HPDE6-E6E7 (cell line): ENCODE measurements around the gene PTPRN2.

Source experiments
- DNase-seq: peaks from one replicate; pipeline ENCODE4 v3.0.0; 2011; ENCODE audit warnings: missing footprints; ENCODE audit errors: extremely low spot score

Gene PTPRN2

DNA sequence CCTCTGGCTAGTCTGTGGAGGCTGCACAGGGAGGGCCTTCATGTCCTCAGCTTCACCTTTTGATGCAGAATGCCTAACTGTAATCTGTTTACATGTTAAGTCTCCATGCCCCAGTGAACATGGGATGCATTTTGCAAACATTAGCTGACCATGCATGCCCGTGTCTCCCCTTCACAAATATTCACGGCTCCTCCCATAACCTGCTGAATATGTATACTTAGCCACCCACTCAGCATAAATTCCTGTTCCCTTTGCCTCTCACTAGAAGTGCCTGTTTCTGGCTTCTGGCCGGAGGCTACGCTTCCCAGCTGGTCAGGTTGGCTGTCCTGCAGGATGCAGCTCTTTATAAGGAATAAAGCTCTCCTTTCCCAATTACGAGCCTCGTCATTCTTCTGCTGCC, 698.1 kb downstream of the PTPRN2 start:
- no peak for DNase-seq

DNA sequence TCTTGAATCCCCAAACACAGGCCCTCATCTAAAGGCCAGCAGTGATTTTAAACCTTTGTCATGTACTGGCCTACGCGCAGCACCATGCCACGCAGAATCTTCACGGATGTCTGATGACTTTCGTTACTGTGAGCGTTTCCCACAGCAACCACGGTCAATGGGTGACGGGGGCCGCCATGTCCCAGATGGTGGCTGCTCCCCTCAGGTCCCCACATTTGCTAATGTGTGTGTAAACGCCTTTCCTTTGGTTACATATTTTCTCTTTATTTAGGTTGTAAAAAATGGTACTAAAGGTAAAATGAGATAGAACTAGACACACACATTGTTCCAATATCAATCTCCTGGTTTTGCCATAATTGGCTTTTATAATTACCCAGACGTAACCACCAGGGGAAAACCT, 699.0 kb downstream of the PTPRN2 start:
- no peak for DNase-seq

DNA sequence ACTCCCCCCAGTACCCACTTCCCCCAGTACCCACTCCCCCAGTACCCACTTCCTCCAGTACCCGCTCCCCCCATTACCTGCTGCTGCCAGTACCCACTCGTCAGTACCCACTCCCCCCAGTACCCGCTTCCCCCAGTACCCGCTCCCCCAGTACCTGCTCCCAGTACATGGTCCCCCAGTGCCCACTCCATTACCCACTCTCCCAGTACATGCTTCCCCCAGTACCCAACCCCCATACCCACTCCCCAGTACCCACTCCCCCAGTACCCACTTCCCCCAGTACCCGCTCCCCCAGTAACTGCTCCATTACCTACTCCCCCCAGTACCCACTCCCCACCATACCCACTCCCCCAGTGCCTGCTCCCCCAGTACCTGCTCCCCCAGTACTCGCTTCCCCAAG, 700.2 kb downstream of the PTPRN2 start:
- DNase-seq, result no peak

DNA sequence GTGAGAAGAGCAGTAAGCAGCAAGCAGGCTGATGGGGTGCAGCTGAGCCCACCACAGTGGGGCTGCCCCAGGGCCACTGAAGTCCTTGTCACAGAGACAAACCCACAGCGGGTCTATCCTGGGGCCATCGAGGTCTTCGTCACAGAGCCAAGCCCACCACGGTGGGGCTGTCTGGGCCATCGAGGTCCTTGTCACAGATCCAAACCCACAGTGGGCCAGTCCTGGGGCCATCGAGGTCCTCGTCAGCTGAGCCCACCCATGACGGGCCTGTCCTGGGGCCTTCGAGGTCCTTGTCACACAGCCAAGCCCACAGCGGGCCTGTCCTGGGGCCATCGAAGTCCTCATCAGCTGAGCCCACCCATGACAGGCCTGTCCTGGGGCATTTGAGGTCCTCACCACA, 700.9 kb downstream of the PTPRN2 start:
- no peak for DNase-seq

DNA sequence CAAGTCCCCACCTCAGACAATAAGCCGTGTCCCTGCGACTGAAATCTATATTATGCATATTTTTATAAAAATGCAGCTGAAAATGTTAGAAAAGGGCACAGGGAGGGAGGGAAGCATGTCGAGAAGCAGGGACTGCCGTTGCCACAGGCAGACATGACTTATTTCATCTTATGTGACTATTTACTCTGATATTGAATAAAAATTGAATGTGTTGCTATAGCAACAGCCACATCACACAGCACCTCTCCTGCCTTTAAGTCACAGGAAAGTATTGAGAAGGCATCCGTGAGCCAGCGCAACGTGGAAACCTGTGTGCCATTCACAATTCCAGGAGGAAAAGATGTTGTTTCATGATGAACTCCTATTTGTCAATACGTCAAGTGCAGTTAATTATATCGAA, 701.4 kb downstream of the PTPRN2 start:
- DNase-seq, result no peak

DNA sequence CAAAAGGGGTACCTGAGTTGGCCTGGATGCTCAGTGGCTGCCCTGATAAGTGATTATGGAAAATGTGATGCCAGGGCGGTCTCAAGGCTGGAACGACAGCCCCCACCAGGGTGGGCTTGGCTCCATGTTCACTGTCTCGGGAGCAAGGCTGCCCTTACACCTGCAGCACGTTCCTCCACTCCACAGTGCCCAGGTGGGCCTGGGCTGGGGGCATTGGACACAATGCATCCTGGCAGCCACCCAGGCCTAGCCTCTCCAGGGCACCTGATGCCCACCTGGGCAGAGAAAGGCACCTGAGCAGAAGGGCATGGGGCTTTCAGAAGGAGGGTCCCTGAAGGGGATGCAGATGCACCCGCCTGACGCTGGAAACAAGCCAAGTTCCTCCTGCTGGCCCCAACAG, 702.5 kb downstream of the PTPRN2 start:
- no peak for DNase-seq

DNA sequence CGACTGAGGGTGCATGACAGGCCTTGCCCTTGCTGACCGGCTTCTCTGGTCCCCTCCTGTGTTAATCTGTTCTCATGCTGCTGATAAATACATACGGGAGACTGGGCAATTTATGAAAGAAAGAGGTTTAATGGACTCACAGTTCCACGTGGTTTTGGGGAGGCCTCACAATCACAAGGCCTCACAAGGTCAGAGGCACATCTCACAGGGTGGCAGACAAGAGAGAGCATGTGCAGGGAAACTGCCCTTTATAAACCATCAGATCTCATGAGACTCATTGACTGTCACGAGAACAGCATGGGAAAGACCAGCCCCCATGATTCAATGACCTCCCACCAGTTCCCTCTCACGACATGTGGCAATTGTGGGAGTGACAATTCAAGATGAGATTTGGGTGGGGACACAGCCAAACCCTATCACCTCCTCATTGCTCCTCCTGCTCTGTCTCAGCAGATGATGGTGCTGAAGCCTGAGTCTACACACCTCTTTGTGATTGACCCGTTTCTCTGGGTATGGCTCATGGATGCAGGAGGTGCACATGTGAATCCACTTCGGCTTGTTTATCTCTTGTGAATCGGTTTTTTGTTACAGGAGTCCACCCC, 703.1 kb downstream of the PTPRN2 start:
- DNase-seq, result no peak

DNA sequence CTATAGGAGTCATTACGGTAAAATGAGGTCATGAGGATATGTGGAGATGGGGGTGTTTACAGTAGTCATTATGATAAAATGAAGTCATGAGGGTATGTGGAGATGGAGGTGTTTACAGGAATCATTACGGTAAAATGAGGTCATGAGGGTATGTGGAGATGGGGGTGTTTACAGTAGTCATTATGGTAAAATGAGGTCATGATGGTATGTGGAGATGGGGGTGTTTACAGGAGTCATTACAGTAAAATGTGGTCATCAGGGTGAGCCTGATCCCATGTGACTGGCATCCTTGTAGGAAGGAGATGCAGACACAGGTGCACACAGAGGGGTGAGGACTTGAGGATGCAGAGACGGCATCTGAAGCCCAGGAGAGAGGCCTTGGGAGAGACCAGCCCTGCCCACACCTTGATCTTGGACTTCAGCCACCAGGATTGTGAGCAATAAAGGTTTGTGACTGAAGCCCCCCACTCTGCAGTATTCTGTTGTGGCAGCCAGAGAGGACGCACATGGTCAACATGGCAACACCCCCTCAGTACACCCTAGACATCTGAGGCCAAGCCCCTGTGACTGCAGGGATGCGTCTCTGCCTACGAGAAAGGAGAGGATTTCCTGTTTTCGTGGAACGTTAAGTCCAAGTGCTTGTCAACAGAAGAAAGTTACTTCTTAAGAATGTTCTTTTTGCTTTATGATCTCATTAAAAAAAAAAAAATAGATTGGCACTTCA, 706.4 kb downstream of the PTPRN2 start:
- DNase-seq, result no peak

DNA sequence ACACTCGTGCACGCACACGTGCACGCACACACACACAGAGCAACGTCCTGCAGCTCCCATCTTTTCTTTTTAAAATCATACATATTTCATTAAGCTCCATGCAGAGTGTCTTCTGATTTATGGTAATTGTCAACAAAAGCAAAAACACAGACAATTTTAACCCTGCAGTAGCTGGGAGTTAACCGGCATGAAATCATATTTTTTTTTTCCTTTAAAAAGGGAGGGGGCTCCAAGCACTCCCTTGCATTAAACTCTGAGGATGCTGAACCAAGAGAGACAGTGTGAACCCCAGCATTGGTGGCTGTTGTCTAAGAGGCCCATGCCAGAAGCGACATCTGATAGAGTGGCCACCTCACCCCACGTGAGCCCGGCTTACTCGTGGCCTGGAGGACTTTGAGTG, 708.2 kb downstream of the PTPRN2 start:
- DNase-seq, result no peak

DNA sequence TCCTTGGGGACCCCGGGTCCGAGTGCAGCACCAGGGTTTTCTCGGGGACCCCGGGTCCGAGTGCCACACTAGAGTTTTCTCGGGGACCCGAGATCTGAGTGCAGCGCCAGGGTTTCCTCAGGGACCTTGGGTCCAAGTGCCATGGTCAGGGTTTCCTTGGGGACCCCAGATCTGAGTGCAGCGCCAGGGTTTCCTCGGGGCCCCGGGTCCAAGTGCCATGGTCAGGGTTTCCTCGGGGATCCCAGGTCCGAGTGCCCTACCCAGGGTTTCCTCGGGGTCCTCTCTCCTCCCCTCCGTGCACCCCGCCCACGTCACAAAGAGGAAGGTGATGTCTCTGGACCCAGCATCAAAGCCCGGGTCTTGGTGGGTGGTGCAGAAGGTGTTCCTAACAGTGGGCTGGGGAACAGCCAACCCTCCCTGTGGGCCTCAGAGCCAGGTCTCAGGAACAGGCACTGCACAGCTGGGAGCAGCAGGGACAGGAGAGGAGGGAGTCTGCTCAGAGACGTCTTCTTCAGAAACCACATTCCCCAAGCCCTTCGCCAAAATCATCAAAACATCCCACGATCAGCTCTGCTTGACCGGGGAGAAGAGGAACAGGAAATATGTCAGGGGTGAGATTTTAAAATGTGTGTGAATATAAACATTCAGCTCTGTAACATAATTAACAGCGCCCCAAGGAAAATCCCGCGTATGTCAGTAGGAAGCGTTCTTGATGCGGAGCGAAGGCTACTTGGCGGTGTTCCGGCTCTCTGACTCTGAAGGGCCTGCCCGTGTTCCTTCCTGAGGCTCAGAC, 710.1 kb downstream of the PTPRN2 start:
- DNase-seq, result no peak

DNA sequence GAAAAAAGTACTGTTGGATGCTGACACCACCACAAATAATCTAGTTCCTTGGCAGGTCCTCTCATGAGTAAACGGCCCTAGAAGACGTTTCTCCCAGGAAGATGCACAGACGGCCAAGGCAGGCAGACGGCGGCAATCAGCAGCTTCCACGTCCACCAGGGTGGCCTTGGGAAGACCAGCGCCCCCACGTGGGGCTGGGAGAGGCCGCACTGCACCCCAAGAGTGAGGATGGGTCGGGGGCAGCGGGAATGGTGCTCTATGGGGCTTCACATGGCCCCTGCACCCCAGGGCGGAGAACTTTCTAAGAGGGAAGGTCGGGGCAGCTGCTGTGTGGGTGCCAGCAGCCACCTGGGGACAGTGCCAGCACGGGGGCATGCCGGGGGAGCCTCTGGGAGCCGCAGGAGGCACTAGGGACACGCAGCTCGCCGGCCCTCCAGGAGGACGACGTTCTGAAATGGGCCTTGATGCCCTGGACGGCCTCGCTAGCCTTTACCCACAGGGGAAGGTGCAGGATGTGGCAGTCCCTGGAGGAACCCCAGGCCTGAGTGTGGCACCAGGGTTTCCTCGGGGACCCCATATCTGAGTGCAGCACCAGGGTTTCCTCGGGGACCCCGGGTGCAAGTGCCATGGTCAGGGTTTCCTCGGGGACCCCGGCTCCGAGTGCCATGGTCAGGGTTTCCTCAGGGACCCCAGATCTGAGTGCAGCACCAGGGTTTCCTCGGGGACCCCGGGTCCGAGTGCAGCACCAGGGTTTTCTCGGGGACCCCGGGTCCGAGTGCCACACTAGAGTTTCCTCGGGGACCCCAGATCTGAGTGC, 710.9 kb downstream of the PTPRN2 start:
- no peak for DNase-seq

DNA sequence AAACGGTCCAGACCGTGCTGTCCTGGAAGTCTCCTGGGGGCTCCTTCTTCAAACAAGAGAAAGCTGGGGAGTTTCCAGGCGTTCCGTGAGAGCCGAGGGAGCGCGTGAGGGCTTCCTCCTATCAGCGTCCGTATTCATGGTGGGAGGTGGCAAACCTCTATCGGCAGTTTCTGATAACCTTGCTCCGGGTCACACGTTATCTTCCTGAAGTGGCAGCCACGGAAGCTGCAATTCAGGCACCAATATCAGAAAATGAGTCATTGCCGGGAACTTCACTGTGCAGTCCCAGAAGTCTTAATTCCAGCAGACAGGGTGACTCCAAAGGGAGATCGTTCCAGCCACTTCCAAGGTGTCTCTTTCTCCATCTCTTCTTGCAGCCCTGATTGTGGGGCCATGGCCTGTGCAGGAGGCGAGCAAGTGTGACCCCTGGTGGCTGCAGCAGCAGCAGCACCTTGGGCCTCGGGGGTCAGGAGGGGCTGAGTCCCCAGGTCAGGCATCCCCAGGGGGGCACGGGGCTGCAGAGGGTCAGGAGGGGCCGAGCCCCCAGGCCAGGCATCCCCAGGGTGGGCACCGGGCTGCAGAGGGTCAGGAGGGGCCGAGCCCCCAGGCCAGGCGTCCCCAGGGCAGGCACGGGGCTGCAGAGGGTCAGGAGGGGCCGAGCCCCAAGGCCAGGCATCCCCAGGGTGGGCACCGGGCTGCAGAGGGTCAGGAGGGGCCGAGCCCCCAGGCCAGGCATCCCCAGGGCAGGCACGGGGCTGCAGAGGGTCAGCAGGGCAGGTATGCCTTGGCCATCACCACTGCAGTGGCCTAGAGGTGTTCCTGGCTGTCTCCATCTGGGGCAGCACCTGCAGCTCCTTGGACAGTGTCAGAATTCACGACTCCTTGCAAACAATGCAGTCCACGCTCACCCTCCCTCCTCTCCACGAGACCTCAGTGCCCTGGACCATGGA, 712.1 kb downstream of the PTPRN2 start:
- DNase-seq, result no peak

DNA sequence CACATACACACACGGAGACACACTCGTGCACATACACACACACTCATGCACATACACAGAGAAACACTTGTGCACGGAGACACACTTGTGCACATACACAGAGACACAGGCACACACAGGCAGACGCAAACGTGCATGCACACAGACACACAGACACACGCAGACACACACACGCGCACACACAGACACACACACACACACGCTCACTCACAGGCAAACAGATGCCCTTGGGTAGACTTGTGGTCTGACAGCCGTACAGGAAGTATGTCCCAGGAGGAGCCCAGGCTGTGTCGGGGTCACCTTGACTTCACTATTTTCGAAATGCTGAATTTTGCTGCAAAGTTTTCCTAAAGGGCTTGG, 712.8 kb downstream of the PTPRN2 start:
- DNase-seq, result no peak

DNA sequence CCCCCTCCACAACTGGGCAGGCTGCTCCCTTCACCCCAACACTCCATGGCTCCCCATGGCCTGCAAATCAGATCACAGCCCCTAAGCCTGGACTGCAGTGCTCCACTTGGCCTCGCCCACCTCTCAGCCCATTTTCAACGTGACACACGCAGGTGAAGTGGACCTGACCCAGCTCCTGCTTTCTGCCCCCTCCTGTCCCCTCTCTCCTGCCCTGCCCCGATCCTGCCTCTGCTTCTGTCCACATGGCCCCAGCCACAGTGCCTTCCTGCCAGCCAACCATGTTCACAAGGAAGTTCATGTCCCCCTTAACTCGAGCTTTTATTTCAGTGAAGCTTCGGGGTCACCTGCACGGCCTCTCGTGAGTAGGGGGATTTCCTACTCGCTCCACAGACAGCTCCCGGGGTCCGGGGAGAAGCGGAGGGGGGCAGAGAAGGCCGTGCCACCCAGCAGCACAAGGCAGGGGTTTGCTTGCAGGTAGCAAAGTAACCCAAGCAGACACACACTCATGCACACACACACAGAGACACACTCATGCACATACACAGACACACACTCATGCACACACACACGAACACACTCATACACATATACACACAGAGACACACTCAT, 713.3 kb downstream of the PTPRN2 start:
- DNase-seq, result no peak

DNA sequence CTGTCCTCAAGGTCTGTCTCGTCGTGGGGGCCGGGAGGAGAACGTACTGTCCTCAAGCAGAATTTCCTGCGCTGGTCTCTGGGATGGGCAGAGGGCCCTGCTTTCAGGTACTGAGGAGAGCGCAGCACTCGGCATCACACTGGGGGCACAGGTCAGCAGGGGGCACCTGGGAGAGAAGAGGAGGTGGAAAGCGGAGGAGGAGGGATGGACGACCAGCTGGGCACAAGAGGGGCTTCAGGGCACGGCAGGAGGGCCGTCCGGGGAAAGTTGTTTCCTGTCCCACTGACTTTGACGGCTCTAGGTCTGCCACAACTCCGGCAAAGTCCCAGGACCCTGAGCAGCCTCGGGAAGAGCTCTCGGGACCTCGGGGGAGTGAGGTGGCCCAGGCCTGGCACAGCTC, 714.0 kb downstream of the PTPRN2 start:
- no peak for DNase-seq

DNA sequence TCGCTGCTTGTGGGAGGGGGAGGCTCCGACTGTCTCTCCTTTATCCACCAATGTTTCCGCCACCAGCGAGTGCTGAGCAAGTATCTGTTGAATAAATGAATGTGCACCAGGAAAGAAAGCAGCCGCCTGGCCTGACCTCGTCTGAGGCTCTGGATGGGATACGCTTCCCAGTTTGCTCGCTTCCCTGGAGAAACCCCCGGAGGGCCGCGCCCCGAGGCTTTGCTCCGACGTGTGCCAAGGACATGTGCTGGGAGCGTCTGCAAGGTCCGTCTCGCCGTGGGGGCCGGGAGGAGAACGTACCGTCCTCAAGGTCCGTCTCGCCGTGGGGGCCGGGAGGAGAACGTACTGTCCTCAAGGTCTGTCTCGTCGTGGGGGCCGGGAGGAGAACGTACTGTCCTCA, 714.4 kb downstream of the PTPRN2 start:
- DNase-seq, result no peak

DNA sequence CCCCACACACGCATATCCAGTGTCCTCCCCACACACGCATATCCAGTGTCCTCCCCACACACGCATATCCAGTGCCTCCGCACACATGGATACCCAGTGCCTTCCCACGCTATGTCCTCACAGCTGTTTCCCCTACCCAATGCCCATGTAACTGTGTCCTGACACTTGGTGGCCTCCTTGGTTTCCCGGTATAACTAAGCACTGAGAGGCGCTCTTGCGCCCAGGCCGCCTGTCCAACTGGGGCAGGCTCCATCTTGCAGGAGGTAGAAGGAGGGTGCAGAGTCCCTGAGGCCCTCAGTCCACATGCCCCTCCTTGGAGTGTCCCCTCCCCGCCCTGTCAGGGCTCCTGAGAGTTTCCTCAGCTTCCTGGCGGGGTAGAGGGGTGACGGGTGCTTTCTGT, 715.2 kb downstream of the PTPRN2 start:
- DNase-seq, result no peak

DNA sequence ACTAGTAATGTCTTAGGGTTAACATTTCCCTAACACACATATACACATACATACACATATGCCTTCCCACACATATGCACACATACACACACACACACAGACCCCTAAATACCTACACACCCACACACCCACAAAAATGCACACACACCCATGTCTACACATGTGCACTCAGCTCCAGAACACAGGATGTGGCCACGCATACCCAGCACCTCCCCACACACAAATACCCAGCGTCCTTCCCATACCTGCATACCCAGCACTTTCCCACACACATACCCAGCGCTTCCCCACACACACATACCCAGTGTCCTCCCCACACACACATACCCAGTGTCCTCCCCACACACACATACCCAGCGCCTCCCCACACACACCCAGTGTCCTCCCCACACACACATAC, 715.9 kb downstream of the PTPRN2 start:
- DNase-seq, result no peak

DNA sequence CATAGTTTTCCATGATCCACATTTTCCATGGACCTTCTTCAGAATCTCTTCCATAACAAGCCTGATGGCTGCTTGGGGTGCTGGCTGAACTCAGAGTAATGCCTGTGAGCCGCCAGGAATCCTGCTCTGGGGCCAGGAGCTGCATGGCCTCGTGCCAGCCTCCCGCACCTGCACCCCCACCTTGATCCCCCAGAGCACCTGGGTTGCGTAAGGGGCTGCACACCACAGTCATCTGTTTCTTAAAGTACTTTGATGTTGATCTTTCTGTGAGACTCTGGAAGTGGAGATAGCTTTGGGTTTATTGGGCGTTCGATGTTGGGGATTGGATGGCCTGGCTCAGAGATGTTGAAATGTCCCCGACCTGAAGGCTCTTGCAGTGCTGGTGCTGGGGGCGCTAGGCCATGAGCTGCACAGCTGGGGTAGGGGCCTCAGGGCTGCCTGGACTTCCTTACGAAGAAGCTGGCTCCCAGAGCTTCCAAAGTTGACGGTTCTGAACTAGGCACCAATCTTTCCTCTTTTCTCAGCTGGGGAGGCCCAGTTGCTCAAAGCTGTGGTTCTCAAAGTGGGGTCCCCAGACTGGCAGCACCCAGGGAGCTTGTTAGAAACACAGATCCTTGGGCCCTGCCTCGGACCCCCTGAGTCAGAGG, 716.9 kb downstream of the PTPRN2 start:
- DNase-seq, result no peak

DNA sequence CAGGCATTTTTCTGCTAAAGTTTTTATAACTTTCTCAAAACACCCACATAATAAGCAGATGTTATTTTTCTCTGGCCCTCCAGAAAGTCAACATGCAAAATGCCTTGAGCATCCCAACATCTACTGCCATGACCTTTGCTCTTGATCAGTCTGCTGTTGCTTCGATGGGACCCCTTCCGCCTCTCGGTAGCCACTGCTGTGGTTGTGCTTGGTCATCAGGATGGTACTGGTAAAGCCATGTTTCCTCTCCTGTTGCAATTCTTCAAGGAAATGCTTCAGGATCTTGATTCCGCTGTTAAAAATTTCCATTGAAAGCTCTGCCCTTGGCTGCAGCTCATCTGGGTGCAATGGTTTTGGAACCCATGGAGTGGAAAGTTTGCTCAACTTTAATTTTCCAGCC, 717.8 kb downstream of the PTPRN2 start:
- no peak for DNase-seq
